ENCODE results near the gene YWHAQ.
"Not testable (repeated sequence)": the region's sequence is repeated elsewhere in the genome, so short reads cannot be mapped to it uniquely, and the experiment has no call there.

Gene YWHAQ

GRCh38 chr2:9631878-9632700 is 1.3 kb upstream of the YWHAQ start:
- DNase-seq (ENCODE audit: low read depth): no peak

GRCh38 chr2:9631553-9631819 is 689 bp upstream of the YWHAQ start:
- no peak for DNase-seq (ENCODE audit: low read depth)

GRCh38 chr2:9630117-9630735 is 571 bp downstream of the YWHAQ start:
- DNase-seq (ENCODE audit: low read depth): peak; percentile 68

- DNase-seq (ENCODE audit: low read depth): no peak
Observed at GRCh38 chr2:9629222-9630116, 1.3 kb downstream of the YWHAQ start.

GRCh38 chr2:9627310-9627709 is 3.5 kb downstream of the YWHAQ start:
- no peak for DNase-seq (ENCODE audit: low read depth)

- DNase-seq (ENCODE audit: low read depth): no peak
Observed at GRCh38 chr2:9623151-9623550, 7.6 kb downstream of the YWHAQ start.

GRCh38 chr2:9621655-9622054 is 9.1 kb downstream of the YWHAQ start:
- not testable (repeated sequence) for DNase-seq (ENCODE audit: low read depth)

DNA sequence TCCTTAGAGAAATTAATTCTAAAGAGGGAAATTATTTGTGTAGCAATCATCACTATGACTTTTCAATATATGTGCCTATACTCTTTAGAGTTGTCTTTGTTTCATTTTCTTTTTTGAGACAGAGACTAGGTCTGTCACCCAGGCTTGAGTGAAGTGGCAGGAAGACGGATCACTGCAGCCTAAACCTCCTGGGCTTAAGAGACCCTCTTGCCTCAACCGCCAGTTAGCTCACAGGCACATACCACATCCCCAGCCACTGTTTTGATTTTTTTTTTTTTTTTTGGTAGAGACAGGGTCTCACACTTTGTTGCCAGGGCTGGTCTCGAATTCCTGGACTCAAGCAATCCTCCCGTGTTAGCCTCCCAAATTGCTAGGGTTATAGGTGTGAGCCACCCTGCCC is 12.4 kb downstream of the YWHAQ start:
- no peak for DNase-seq (ENCODE audit: low read depth)

GRCh38 chr2:9617749-9618148 is 13.0 kb downstream of the YWHAQ start:
- no peak for DNase-seq (ENCODE audit: low read depth)

DNA sequence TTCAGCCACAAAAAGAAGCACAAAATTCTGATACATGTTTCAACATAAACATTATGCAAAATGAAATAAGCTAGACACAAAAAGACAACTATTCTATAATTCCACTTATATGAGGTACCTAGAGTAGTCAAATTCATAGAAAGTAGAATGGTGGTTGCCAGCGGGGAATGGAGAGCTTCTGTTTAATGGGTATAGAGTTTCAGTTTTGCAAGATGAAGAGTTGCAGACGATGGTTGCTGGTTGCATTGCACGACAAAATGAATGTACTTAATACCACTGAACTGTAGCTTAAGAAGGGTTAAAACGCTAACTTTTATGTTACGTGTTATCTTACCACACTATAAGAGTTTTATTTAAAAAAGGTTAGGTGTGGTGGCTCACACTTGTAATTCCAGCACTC is 13.5 kb downstream of the YWHAQ start:
- DNase-seq (ENCODE audit: low read depth): no peak

- DNase-seq (ENCODE audit: low read depth): no peak
Observed at GRCh38 chr2:9614562-9614961, 16.2 kb downstream of the YWHAQ start.

GRCh38 chr2:9613291-9613690 is 17.5 kb downstream of the YWHAQ start:
- DNase-seq (ENCODE audit: low read depth): no peak

DNA sequence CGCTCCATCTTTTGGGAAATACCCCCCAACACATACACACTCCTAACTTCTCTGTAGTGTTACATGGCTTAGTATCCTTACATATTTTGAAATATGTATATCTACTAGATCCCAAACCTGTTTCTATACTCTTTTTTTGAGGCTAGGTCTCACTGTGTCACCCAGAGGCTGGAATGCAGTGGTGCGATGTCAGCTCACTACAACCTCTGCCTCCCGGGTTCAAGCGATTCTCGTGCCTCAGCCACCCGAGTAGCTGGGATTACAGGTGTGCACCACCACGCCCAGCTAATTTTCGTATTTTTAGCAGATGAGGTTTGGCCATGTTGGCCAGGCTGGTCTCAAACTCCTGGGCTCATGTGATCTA is 19.3 kb downstream of the YWHAQ start:
- not testable (repeated sequence) for DNase-seq (ENCODE audit: low read depth)

GRCh38 chr2:9610781-9611548 is 19.8 kb downstream of the YWHAQ start:
- DNase-seq (ENCODE audit: low read depth): no peak

- DNase-seq (ENCODE audit: low read depth): not testable (repeated sequence)
Observed at GRCh38 chr2:9608491-9608890, 22.3 kb downstream of the YWHAQ start.

DNA sequence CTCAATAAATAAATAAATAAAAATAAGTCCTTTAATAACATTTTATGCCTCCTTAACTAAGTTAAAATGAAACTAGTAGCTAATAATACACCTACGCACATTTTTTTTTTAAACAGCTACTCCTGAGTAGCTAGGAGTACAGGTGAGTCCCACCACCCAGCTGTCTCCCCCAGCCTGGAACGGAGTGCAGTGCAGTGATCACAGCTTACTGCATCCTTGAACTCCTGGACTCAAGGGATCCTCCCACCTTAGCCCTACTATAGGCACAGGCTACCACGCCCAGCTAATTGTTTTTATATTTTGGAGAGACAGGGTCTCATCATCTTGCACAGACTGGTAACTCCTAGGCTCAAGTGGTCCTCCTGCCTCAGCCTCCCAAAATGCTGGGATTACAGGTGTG is 28.4 kb downstream of the YWHAQ start:
- DNase-seq (ENCODE audit: low read depth): no peak

- no peak for DNase-seq (ENCODE audit: low read depth)
Observed at GRCh38 chr2:9601397-9601796, 29.4 kb downstream of the YWHAQ start.

GRCh38 chr2:9599430-9599829 is 31.4 kb downstream of the YWHAQ start:
- DNase-seq (ENCODE audit: low read depth): no peak

DNA sequence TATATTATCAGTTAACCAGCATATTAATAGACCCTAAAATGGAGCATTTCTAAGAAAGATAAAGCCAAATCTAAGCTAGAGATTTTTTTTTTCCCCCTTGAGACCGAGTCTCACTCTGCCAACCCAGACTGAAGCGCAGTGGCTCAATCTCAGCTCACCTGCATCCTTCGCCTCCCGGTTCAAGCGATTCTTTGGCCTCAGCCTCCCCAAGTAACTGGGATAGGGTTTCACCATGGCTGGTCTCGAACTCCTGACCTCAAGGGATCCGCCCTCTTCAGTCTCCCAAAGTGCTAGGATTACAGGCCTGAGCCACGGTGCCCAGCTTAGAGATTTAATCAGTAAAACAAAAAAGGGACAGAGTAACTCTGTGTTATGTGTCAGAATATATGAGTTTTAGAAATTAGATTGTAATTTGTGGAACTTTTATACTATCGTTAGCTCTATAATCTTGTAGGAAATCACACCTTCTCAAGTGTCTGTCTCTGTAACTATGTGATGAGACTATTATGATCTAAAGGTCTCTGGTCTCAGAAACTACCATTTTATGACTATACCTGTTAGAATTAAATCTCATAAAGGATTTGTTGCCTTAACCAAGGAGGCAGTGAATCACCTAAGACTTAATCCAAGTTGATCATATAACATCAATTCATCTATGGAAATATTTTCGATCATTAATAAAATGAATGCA is 34.0 kb downstream of the YWHAQ start:
- DNase-seq (ENCODE audit: low read depth): no peak

GRCh38 chr2:9595746-9596145 is 35.1 kb downstream of the YWHAQ start:
- DNase-seq (ENCODE audit: low read depth): no peak

DNA sequence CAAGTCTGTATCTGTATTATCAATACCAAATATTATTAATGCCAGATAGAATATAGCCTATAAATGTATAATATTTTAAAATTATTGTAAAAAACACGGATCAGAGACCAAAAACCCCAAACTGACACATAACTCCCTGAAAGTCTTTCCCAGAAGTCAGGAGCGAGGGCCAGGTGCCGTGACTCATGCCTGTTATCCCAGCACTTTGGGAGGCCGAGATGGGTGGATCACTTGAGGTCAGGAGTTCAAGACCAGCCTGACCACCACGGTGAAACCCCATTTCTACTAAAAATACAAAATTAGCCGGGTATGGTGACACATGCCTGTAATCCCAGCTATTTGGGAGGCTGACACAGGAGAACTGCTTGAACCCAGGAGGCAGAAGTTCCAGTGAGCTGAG is 35.5 kb downstream of the YWHAQ start:
- DNase-seq (ENCODE audit: low read depth): not testable (repeated sequence)
